Suppressor macrophage (primary cell): Measurements from ENCODE around the gene PSG4.
"Not testable (repeated sequence)": the region's sequence is repeated elsewhere in the genome, so short reads cannot be mapped to it uniquely, and the experiment has no call there.

Source experiments
- DNase-seq, 4 experiments: peaks; one replicate each; pipeline ENCODE4 v3.0.0-alpha.2; 2020 to 2022

PSG4 gene

DNA sequence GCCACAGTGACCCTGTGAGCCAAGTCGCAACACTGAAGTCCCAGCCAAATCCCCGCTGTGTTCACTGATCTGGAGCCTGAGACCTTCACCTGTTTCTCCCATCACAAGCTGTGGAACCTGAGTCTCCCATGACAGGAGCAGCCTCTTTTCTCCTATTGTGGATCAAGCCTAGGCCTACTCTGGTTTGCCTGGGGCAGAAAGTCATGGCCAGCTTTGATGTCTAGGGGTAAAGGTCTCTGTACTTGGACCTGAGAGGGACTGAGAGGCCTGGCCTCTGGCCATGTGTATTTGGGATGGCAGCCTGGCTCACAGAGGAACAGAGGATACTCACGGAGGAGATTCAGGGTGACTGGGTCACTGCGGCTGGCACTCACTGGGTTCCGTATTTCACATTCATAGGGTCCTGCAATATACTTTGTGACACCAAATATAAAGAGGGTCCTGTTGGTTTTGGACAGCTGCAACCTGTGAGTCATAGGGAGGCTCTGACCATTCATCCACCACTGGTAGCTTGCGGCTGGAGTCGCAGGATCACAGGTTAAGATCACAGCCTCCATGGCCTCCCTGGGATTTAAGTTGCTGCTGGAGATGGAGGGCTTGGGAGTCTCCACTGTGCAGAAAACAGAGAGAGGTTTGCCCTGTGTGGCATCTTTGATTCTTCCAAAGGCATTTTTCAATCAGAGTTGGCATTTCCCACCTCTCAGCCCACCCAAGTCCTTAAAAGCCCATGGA, 7.6 kb downstream of the PSG4 start:
- DNase-seq, result not testable (repeated sequence)

DNA sequence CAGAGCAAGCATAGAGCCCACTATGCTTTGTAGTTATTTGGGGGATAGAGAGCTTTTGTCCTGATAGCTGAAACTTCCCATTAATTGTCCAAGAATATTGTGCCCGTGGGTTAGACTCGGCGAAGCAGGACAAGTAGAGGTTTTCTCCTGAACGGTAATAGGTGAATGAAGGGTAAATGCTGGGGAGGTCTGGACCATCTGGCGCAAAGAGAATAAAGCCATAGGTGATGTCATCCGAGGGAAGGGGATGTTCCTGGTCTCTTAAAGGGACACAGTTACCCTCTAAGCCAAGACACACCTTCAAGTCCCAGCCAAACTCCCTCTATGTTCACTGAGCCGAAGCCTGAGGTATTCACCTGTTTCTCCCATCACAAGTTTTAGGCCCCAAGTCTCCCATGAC, 11.0 kb downstream of the PSG4 start:
- DNase-seq, result not testable (repeated sequence)

- not testable (repeated sequence) for DNase-seq
Observed at GRCh38 chr19:43192381-43193155, 12.9 kb downstream of the PSG4 start.

- not testable (repeated sequence) for DNase-seq
Observed at GRCh38 chr19:43188092-43188491, 17.3 kb downstream of the PSG4 start.

DNA sequence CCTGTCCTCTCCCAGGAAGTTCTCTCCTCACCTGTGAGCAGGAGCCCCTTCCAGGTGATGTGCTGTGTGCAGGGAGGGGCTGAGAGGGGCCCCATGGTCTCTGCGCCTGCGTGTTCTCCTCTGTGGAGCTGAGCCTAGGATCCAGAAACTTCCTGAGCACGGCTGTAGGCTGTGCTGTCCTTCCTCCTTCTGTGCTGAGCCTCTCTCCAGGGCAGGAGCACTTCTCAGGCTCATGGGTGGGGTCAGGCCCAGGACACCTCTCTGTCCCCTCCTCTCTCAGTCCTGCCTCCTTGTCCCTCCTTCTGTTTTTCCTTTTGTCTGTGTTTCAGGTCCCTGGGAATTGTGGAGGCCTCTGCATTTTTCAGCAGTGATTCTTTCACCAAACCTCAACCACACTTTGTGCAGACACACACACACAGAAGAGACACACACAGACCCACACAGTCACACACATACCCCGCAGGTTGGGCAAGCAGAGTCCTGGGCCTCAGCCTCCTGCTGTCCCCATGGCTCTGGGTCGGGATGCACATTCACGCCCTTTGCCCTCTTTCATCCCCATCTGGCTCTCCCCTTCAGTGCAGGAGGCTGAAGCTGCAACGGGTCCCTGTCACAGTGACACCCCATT, 19.0 kb downstream of the PSG4 start, which contains the start of gene PSG5:
TSS of gene PSG5 (minus strand) at position 226 of the 625 bp plus-strand sequence. CDS start at position 95, 131 bp downstream.
- DNase-seq, result not testable (repeated sequence)

GRCh38 chr19:43181869-43182771, 23.3 kb downstream of the PSG4 start:
- not testable (repeated sequence) for DNase-seq

GRCh38 chr19:43179569-43180147, 25.8 kb downstream of the PSG4 start:
- DNase-seq, result not testable (repeated sequence)

- DNase-seq, result not testable (repeated sequence)
Observed at GRCh38 chr19:43178577-43178976, 26.9 kb downstream of the PSG4 start.

DNA sequence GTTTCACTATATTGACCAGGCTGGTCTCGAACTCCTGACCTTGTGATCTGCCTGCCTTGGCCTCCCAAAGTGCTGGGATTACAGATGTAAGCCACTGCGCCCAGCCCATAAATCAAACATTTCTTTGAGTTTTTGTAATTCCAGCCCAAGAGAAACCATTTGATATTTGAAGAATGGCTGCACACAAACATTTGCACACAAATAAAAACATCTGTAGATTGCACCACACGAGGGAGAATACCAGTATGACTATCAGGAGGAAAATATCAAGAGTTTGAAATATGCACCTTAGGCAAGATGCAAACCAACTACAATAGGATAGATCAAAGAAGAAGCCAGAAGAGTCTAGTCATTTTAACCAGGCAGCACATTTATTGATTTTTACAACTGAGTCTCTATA, 39.5 kb downstream of the PSG4 start:
- DNase-seq, result not testable (repeated sequence)

GRCh38 chr19:43163135-43163534, 42.3 kb downstream of the PSG4 start:
- DNase-seq, result not testable (repeated sequence)

DNA sequence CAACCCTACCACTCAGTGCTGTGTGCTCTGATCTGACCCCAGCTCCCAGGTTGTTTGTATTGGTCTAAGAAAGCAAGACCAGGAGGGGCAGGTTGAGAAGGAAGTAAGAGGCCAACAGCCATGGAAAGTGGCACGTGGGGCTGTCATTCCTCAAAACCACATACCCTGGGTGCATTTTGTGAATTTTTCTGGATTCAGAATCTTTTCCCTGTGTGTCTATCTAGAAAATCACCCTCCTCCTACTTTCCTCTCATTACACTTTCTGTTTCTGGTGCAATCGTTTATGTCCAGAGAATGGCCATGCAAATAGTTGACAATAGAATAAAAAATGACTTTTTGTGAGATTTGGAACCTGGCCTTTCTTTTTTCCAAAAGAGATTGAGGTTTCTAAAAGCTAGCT, 43.2 kb downstream of the PSG4 start:
- DNase-seq, result not testable (repeated sequence)

- DNase-seq, result no peak
Observed at GRCh38 chr19:43152214-43152613, 53.2 kb downstream of the PSG4 start.

DNA sequence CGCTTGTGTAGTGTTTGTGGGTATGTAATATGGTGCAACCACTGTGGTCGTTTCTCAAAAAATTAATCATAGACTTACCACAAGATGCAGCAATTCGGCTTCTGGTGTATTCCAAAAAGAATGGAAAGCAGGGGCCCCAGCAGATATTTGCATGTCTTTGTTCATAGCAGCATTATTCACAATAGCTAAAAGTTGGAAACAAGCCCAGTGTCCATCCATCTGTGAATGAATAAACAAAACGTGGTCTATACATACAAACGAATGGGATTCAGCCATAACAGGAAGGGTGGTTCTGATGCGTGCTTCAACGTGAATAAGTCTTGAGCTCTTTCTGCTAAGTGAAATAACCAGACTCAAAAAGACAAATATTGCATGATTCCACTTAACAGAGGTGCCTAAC, 55.6 kb downstream of the PSG4 start:
- not testable (repeated sequence) for DNase-seq

GRCh38 chr19:43148233-43148632, 57.2 kb downstream of the PSG4 start:
- peak in 1 of 4 experiments; percentile 14 for DNase-seq
